Coronary artery (tissue), 2 donors: ENCODE data around the gene RIMBP3C.
A peak's percentile ranks its signal among the peaks of the same experiment; 100 is the strongest.
"Not testable (repeated sequence)": the region's sequence is repeated elsewhere in the genome, so short reads cannot be mapped to it uniquely, and the experiment has no call there.

ENCODE experiments used
- DNase-seq: peaks from one replicate; pipeline ENCODE4 v3.0.0-alpha.2; 2017; ENCODE audit warnings: low spot score
- H3K27ac ChIP-seq, 2 donors: fragments of 200-600 bp; sonication (generic); one replicate each; pipeline ENCODE4 v1.5.1; 2016 to 2019
- H3K4me3 ChIP-seq: fragments of 200-600 bp; sonication (generic); 2 replicates; pipeline ENCODE4 v1.5.1; 2016; ENCODE audit warnings: mild to moderate bottlenecking, moderate library complexity
- TF ChIP-seq, protein P1 (sequence below): fragments of 200-600 bp; sonication (generic); IDR thresholded peaks from one replicate; pipeline ENCODE4 v1.5.1; 2019; ENCODE audit warnings: antibody characterized with exemption

RIMBP3C gene

DNA sequence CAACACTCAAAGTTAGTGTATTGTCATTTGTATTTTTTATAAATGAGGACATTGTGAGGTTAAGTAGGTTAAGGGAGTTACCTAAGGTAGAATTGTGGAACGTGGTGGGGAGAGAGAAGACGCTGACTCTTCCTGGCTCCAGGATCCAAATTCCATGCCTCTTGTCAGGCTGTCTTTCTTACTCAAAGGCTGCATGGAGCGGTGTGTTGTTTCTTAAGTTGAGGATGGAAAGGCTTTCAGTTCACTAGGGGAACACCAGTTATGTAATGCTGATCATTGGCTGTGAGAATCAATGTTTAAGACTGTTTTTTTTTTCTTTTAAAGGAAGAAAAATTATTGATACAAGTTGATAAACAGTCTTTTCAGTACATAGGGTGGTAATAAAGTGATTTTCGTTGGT, 19.1 kb upstream of the RIMBP3C start:
- TF ChIP-seq, protein P1, sequence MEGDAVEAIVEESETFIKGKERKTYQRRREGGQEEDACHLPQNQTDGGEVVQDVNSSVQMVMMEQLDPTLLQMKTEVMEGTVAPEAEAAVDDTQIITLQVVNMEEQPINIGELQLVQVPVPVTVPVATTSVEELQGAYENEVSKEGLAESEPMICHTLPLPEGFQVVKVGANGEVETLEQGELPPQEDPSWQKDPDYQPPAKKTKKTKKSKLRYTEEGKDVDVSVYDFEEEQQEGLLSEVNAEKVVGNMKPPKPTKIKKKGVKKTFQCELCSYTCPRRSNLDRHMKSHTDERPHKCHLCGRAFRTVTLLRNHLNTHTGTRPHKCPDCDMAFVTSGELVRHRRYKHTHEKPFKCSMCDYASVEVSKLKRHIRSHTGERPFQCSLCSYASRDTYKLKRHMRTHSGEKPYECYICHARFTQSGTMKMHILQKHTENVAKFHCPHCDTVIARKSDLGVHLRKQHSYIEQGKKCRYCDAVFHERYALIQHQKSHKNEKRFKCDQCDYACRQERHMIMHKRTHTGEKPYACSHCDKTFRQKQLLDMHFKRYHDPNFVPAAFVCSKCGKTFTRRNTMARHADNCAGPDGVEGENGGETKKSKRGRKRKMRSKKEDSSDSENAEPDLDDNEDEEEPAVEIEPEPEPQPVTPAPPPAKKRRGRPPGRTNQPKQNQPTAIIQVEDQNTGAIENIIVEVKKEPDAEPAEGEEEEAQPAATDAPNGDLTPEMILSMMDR = no peak
- no peak for DNase-seq
- Histone ChIP-seq H3K4me3 (no peak overlapping the region), H3K27ac (no peak overlapping the region)

GRCh38 chr22:21569459-21570170, 18.4 kb upstream of the RIMBP3C start:
- TF ChIP-seq, protein P1 = no peak
- no peak overlapping the region for H3K4me3 ChIP-seq
- no peak overlapping the region for H3K27ac ChIP-seq
- DNase-seq = no peak

DNA sequence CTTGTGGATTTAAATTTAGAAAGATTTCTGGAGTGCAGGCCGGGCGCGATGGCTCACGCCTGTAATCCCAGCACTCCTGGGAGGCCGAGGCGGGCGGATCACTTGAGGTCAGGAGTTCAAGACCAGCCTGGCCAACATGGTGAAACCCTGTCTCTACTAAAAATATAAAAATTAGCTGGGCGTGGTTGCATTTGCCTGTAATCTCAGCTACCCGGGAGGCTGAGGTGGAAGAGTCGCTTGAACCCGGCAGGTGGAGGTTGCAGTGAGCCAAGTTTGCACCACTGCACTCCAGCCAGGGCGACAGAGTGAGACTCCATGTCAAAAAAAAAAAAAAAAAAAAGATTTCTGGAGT, 17.8 kb upstream of the RIMBP3C start:
- Histone ChIP-seq H3K27ac (peak overlapping the region in 1 of 2 donors; percentile 86), H3K4me3 (peak overlapping the region; percentile 81)
- DNase-seq = not testable (repeated sequence)

DNA sequence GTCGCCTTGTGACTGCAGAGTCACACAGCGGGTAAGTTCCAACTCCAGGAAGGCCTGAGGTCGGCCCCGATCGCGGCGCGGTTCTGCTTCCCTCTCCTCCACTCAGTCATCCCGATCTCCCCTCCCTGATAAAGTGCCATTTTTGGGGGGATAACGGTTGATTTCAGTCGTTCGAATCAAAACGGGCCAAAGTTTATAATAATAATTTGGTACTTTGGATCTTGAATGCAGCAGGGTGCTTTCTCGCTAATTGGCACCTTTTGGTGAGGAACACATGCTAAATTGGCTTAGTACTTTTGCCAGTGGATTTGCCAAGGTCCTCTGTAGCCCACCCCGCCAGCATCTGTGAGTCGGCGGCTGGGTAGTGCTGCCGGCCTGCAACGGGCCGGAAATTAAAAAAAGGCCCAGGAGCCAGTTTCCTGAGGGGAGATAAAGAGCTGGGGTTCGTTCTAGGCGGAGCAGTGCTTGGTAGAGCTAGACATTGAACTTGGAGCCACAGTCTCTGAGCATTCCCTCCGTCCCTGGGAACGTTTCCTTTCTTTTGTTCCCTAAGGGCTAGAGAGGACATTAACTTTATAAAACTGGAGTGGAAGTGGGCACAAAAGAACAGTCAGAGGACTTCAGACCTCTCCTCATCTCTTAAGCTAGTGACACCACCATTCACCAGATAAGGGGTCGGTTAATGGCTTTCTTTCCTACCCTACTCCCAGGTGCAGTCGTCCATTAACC, 17.2 kb upstream of the RIMBP3C start:
- Histone ChIP-seq H3K4me3 (peak overlapping the region; percentile 81), H3K27ac (peak overlapping the region; percentile 86 to 89)
- TF ChIP-seq, protein P1 = no peak
- no peak for DNase-seq

GRCh38 chr22:21567456-21568346, 16.4 kb upstream of the RIMBP3C start, which contains the start of gene UBE2L3:
Gene UBE2L3, plus strand, starts transcription at chr22:21567714. Its CDS starts 31 bp downstream, at chr22:21567745.
- TF ChIP-seq, protein P1 = no peak
- H3K4me3 ChIP-seq = peak within 1 kb of the TSS; percentile 81
- H3K27ac ChIP-seq = peak within 1 kb of the TSS; percentile 86 to 89
- peak; percentile 83 for DNase-seq

DNA sequence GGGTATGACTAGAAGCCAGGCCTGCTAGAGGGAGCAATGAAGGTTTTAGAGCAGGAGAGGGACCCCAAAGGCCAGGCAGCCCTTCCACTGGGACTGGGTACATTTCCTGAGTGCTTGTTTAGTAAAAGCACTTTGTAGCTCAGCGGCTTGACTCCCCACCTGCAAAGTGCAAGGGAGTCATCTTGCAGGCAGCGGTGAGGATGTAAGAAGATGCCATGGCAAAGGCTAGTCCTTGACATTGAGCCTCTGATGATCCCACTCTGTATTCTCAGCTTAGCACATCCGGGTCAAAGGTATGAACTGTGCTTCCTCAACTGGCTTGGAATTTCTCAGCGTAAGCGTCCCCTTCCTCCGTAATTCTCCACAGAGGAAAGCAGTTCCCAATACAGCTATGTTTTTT, 13.2 kb upstream of the RIMBP3C start:
- DNase-seq = no peak
- Histone ChIP-seq H3K4me3 (no peak overlapping the region), H3K27ac (no peak overlapping the region)
- TF ChIP-seq, protein P1 = no peak

DNA sequence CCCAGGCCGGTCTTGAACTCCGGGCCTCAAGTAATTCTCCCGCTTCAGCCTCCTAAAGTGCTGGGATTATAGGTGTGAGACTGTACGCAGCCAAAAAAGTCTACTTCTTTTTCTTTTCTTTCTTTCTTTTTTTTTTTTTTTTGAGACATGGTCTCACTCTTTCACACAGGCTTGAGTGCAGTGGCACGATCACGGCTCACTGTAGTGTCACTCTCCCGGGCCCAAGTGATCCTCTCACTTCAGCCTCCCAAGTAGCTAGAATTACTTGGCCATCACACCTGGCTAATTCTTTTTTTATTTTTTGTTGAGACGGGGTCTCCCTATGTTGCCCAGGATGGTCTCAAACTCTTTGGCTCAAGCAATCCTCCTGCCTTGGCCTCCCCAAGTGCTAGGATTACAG, 12.7 kb upstream of the RIMBP3C start:
- Histone ChIP-seq H3K27ac (no peak overlapping the region), H3K4me3 (no peak overlapping the region)
- TF ChIP-seq, protein P1 = no peak
- DNase-seq = no peak

GRCh38 chr22:21560657-21561056, 9.4 kb upstream of the RIMBP3C start:
- H3K4me3 ChIP-seq, H3K27ac ChIP-seq, DNase-seq: not testable (repeated sequence)

DNA sequence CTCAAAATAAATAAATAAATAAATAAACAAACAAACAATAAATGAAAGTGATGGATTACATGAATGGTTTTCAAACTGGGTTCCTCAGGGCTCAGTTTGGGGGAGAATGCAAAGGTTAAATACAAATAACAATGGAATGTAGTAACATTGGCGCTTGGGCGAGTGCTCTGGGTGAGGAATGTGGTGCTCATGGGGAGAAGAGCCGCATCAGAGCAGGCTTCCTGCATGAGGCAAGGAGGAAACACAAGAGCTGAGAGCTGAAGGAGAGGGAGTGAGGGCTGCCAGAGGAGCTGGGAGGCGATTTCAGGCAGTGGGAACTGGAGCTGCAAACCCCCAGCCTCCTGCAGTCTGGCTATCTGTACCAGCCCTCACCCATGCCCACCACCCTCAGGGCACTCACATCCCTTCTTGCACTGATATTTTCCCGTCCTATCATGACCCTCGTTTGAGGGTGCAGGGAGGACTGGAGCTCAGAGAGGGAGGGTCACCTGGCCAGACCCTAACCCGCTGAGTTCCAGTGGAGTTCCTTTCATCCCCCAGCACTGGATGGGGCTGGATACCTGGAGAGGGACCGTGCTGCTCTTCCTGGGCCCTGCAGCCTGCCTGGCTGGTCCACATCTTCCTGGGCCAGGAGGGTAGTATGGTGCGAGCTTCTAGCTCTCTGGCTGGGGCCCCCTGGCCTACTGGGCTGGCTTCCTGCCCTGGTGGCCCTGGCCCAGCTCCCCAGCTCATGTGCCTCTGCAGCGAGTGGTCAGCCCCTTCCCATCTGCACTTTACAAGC, 8.3 kb upstream of the RIMBP3C start:
- DNase-seq, H3K27ac ChIP-seq: not testable (repeated sequence)

GRCh38 chr22:21550678-21551047, 598 bp downstream of the RIMBP3C start:
- DNase-seq, H3K4me3 ChIP-seq, H3K27ac ChIP-seq: not testable (repeated sequence)

More for the DNA sequence above, 8.3 kb upstream of the RIMBP3C start:
- H3K4me3 ChIP-seq = not testable (repeated sequence)
